Stimulated activated CD4-positive, alpha-beta T cell treated with anti-CD3 and anti-CD28 coated beads, Interleukin-4, amount 100 ng/mL, for 48 hours (primary cell): ENCODE measurements around the gene WARS2.

ENCODE experiments used
- DNase-seq, 2 donors: peaks; one replicate each; pipeline ENCODE4 v3.0.0-alpha.2; 2020; ENCODE audit warnings: low read depth in 2 of 2

WARS2 gene

DNA sequence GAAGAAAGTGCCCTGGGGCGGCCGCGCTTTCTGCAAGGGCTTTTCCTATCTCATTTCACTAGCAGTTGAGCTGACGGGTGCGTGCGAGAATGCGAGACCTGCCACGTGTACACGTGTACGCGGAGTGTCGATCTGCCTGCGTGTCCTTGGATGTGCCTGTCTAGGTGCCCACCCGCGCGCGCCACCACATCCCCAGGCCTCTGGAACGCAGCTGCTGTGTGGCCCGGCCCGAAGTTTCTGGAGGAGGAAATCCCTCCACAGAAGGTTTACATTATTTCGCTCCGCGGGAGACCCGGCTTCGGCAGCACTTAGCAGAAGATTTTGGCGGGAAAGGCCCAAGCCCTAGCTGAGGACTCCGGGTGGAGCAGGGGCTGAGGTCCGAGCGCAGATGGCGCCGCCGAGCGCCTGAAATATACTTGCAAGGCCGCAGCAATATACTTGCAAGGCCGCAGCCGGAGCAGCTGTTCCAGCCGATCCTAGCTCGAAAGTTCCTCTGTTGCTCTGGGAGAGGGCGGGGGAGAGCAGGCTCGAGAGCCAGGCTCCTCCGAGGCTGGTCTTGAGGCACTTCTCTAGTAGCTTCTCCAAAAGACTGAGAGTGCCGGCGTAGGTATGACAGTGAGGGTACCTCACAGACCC, 156.2 kb downstream of the WARS2 start:
- DNase-seq: no peak

DNA sequence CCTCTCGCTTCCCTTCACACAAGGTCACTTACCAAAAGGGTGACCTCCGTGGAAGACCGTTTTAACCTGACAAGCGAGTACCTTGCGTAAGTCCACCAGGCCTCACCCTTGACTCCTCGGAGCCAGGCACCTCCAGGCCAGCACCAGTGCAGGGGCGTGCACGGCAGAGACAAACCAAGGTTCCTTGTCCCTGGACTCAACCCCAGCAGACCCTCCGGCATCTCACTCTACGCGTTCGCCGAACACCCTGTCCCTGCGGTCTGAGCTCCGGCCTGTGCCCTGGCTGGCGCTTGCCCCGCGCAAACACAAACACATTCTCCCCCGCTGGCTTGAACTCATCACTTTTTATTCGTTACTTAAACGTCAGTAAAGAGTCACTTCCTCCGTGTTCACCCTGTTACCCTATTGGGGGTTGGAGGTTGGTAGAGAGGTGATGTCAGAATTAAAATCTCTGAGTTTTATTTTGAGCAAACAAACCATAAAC, 156.9 kb downstream of the WARS2 start:
- no peak for DNase-seq

GRCh38 chr1:118982821-118983557, 157.5 kb downstream of the WARS2 start:
- no peak for DNase-seq

DNA sequence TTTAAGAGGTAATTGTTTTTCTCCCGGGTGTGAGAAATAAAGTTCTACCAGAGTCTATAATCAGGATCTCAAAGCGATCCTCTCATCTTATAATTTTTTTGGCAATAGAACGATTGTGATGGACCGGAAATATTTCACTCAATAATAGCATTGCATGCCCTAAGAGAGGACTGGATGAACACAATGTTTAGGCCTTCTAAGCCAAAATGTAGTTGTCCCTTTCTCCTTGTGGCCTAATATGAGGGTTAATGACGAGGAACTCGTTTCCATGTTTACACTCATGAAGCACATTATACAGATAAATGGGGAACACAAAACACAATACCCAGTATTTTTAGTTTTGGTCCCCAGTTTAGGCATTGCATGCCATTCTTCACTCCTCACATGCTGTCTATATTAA, 158.2 kb downstream of the WARS2 start:
- no peak for DNase-seq

- DNase-seq: no peak
Observed at GRCh38 chr1:118981436-118981835, 159.0 kb downstream of the WARS2 start.
